HEK293T (cell line): ENCODE data around the gene RAD23A.

Experiments
- ARNT ChIP-seq: fragments of 450-650 bp; IDR thresholded peaks from 2 replicates; pipeline ENCODE4 v1.6.1; 2017; ENCODE audit warnings: mild to moderate bottlenecking
- BHLHE40 ChIP-seq: fragments of 450-650 bp; IDR thresholded peaks from 2 replicates; pipeline ENCODE4 v1.6.1; 2016; ENCODE audit warnings: mild to moderate bottlenecking, moderate library complexity, borderline replicate concordance
- FOXA1 ChIP-seq: fragments of 450-650 bp; IDR thresholded peaks from 2 replicates; pipeline ENCODE4 v1.6.1; 2016; ENCODE audit warnings: mild to moderate bottlenecking
- L3MBTL2 ChIP-seq: fragments of 450-650 bp; conservative IDR thresholded peaks from 2 replicates; pipeline ENCODE4 v1.6.1; 2016; ENCODE audit warnings: mild to moderate bottlenecking
- LEF1 ChIP-seq: fragments of 450-650 bp; IDR thresholded peaks from 2 replicates; pipeline ENCODE4 v1.6.1; 2017; ENCODE audit warnings: mild to moderate bottlenecking, borderline replicate concordance
- NFRKB ChIP-seq: fragments of 450-650 bp; IDR thresholded peaks from 2 replicates; pipeline ENCODE4 v1.6.1; 2016; ENCODE audit warnings: mild to moderate bottlenecking, moderate library complexity
- PKNOX1 ChIP-seq: fragments of 450-650 bp; IDR thresholded peaks from 2 replicates; pipeline ENCODE4 v1.6.1; 2016
- SP1 ChIP-seq: fragments of 450-650 bp; IDR thresholded peaks from 2 replicates; pipeline ENCODE4 v1.6.1; 2017
- TARDBP ChIP-seq: fragments of 450-650 bp; IDR thresholded peaks from 2 replicates; pipeline ENCODE4 v1.6.1; 2016

GRCh38 chr19:12969292-12969988 is 23.8 kb downstream of the RAD23A start, which contains the start of gene DAND5:
- TF ChIP-seq L3MBTL2 = no peak
- no peak for TF ChIP-seq BHLHE40
- TF ChIP-seq TARDBP = no peak
- TF ChIP-seq LEF1 = no peak
- no peak for TF ChIP-seq SP1
- TF ChIP-seq NFRKB = no peak
- TF ChIP-seq FOXA1 = no peak
- TF ChIP-seq ARNT = no peak
- TF ChIP-seq PKNOX1 = no peak
